ENCODE results near the gene SAMD4B. TPM values are rescaled to one million over a fixed set of nuclear protein-coding genes. Genes with fewer than 3 reads are reported as not detected.

Gene SAMD4B, protein sequence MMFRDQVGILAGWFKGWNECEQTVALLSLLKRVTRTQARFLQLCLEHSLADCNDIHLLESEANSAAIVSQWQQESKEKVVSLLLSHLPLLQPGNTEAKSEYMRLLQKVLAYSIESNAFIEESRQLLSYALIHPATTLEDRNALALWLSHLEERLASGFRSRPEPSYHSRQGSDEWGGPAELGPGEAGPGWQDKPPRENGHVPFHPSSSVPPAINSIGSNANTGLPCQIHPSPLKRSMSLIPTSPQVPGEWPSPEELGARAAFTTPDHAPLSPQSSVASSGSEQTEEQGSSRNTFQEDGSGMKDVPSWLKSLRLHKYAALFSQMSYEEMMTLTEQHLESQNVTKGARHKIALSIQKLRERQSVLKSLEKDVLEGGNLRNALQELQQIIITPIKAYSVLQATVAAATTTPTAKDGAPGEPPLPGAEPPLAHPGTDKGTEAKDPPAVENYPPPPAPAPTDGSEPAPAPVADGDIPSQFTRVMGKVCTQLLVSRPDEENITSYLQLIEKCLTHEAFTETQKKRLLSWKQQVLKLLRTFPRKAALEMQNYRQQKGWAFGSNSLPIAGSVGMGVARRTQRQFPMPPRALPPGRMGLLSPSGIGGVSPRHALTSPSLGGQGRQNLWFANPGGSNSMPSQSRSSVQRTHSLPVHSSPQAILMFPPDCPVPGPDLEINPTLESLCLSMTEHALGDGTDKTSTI
- total RNA-seq (2021) (152 and 163 TPM in 2 replicates), Bru-seq, nascent RNA (percentile 86 among the genes with signal in this experiment), BruChase-seq, experiment 1, labeled RNA remaining after a 2-hour chase (percentile 93 among the genes with signal in this experiment), BruChase-seq, experiment 2, labeled RNA remaining after a 6-hour chase (percentile 93 among the genes with signal in this experiment)
- long read RNA-seq, transcript SAMD4B-204 (1 exons, 578 nt) = major isoform, 10 of 87 reads
- long read RNA-seq, partial matches to known transcripts = 29 of 87 reads
- long read RNA-seq, other reads (novel, unspliced or antisense) = 45 of 87 reads

DNA sequence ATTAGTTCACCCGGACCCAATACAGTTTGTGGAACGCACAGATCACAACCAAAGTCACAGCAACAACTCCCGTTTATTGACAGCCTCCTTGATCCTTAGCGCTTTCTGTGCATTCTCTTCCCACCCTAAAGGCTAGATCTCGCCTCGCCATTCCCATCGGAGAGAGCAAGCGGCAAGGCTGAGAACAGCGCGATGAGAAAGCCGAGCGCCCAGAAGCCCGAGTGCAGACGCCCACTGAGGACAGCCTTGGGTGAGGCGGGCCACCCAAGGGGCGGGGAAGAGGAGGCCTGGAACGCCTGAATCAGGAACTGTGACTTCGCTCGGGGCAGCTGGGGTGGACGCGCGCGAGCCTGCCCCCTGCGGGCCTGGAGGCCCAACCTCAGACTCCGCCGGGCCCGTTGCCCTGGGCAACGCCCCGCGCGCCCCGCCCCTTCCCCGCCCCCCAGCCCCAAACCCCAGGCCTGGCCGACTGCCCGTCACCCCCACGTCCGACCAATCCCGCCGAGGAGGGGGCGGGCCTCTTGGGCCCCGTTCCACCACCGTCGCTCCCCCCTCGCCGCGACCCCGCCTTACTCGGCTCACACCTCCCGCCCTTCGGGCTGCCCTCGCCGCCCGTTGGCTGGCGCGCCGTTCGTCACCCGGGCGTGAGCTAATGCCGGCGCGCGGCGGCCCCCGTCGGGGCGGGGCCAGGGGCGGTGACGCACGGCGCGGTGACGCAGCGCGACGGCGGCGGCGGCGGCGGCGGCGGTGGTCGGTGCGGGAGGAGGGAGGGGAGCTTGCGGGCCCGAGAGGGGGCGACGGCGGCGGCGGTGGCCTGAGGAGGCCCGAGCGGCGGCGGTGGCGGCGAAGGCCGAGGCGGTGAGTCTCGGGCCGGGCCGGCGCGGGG is at the start of gene SAMD4B:
TSS of gene SAMD4B (plus strand) at position 703 of the 886 bp plus-strand sequence. CDS start 14,473 bp downstream, outside the sequence.
- Histone ChIP-seq H3K9me3 (ENCODE audit: insufficient read depth, low read depth) (no peaks in the 10 kb centered on the region), H3F3A (ENCODE audit: insufficient read depth, low read depth) (peaks cover 10% of the 10 kb centered on the region; the same call in 1 of the 2 replicates), H3K79me2 (ENCODE audit: low read depth) (peaks cover 54% of the 10 kb centered on the region), H3K9me2 (ENCODE audit: insufficient read depth) (no peaks in the 10 kb centered on the region), H3K4me3 (peak within 1 kb of the TSS; percentile 89), H3K36me3 (ENCODE audit: low read depth) (0 out of 2 replicates have a peak, but pooled peaks cover 10% of the 10 kb centered on the region), H3K4me2 (peak within 1 kb of the TSS; percentile 90), H4K20me1 (ENCODE audit: insufficient read depth) (peaks cover 18% of the 10 kb centered on the region), H2AFZ (peak within 1 kb of the TSS; percentile 98), H3K27me3 (ENCODE audit: insufficient read depth, low read depth) (no peaks in the 10 kb centered on the region), H3K27ac (peak within 1 kb of the TSS; percentile 34), H3K4me1 (replicated peaks; ENCODE audit: insufficient read depth) (peaks cover 16% of the 10 kb centered on the region)
- ChIA-PET POLR2A (ENCODE audit: unreplicated experiment) (interaction anchor here (0.6 to 1.1 kb wide), 5 partner anchors 44 to 481 kb away, joined by 4 to 19 read pairs (median 6); partner anchors contain the start of gene RPS16), CTCF (interaction anchor here (0.6 to 1.0 kb wide), 8 partner anchors 11 to 1050 kb away, joined by 3 to 15 read pairs (median 6); partner anchors contain the start of genes GGN and TIMM50)
- intact Hi-C loops (cut with micrococcal nuclease; ENCODE audit: unreplicated experiment) = loop anchor here (1.0 to 5.0 kb wide), 4 partner anchors 70 to 380 kb away; partner anchors contain the start of genes FBXO27 and PLEKHG2
- no peak for TF ChIP-seq EZH2 (IDR thresholded peaks at IDR 0.05; ENCODE audit: low read depth)
- TF ChIP-seq, protein P1, sequence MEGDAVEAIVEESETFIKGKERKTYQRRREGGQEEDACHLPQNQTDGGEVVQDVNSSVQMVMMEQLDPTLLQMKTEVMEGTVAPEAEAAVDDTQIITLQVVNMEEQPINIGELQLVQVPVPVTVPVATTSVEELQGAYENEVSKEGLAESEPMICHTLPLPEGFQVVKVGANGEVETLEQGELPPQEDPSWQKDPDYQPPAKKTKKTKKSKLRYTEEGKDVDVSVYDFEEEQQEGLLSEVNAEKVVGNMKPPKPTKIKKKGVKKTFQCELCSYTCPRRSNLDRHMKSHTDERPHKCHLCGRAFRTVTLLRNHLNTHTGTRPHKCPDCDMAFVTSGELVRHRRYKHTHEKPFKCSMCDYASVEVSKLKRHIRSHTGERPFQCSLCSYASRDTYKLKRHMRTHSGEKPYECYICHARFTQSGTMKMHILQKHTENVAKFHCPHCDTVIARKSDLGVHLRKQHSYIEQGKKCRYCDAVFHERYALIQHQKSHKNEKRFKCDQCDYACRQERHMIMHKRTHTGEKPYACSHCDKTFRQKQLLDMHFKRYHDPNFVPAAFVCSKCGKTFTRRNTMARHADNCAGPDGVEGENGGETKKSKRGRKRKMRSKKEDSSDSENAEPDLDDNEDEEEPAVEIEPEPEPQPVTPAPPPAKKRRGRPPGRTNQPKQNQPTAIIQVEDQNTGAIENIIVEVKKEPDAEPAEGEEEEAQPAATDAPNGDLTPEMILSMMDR (conservative IDR thresholded peaks at IDR 0.05) = peak; percentile 65
- TSS peak; percentile 91 for BruUV-seq (replicated peaks)
- peak; percentile 87 to 99 for DNase-seq

DNA sequence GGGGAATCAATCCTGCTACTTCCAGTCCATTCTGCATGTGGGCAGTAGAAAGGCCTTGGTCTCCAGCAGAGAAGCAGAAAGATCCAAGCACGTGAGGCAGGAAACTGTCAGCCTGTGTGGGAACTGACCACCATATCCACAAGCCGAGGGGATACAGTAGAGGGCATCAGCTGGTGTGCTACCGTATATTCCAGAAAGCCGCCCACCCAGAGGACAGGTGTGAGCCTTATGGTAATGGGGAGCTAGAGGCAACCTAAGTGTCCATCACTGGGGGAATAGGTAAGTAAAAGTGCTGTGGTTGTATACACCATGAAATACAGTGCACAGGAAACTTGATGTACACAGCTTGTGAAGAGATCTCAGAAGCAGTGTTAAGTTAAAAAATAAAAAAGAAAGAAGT is 48.8 kb upstream of the SAMD4B start:
- Histone ChIP-seq H2AFZ (no peak overlapping the region), H3K79me2 (ENCODE audit: low read depth) (no peaks in the 10 kb centered on the region), H4K20me1 (ENCODE audit: insufficient read depth) (no peaks in the 10 kb centered on the region), H3K4me1 (replicated peaks; ENCODE audit: insufficient read depth) (peaks cover 12% of the 10 kb centered on the region), H3K36me3 (ENCODE audit: low read depth) (no peaks in the 10 kb centered on the region), H3K4me3 (no peak overlapping the region), H3K9me2 (ENCODE audit: insufficient read depth) (no peaks in the 10 kb centered on the region), H3K27ac (no peak overlapping the region), H3K4me2 (no peak overlapping the region), H3K27me3 (ENCODE audit: insufficient read depth, low read depth) (no peaks in the 10 kb centered on the region), H3F3A (ENCODE audit: insufficient read depth, low read depth) (peaks cover 7% of the 10 kb centered on the region; the same call in 1 of the 2 replicates), H3K9me3 (ENCODE audit: insufficient read depth, low read depth) (no peaks in the 10 kb centered on the region)
- ChIA-PET POLR2A (ENCODE audit: unreplicated experiment) (no interaction called here), CTCF (no interaction called here)
- intact Hi-C loops (cut with micrococcal nuclease; ENCODE audit: unreplicated experiment) = no loop called here
- DNase-seq = no peak
- BruUV-seq (replicated peaks) = no TSS peak
- TF ChIP-seq, protein P1 (conservative IDR thresholded peaks at IDR 0.05) = no peak
- TF ChIP-seq EZH2 (IDR thresholded peaks at IDR 0.05; ENCODE audit: low read depth) = no peak
